Thoracic aorta (tissue), 2 donors: ENCODE data around the gene PRKCZ. TPM values are rescaled to one million over a fixed set of nuclear protein-coding genes. Genes with fewer than 3 reads are reported as not detected.

Source experiments
- ATAC-seq: fragments of 150-250 bp; one replicate; pipeline ENCODE4 v1.8.0; 2017; ENCODE audit warnings: low read depth; ENCODE audit not compliant: insufficient number of reproducible peaks, low FRiP score
- DNase-seq: peaks from one replicate; pipeline ENCODE4 v3.0.0-alpha.2; 2020; ENCODE audit warnings: low spot score
- H3K27ac ChIP-seq, 2 donors: fragments of 200-600 bp; sonication (generic); 1 replicate in 1 of 2; 2 replicates in 1 of 2; pipeline ENCODE4 v1.5.1; 2016; ENCODE audit warnings: mild to moderate bottlenecking in 2 of 2, moderate library complexity in 2 of 2
- H3K27me3 ChIP-seq: fragments of 200-600 bp; sonication (generic); replicated peaks from 2 replicates; pipeline ENCODE4 v1.6.0; 2016; ENCODE audit warnings: mild to moderate bottlenecking; ENCODE audit not compliant: insufficient read depth
- H3K36me3 ChIP-seq: fragments of 200-600 bp; sonication (generic); one replicate; pipeline ENCODE4 v1.5.1; 2016
- H3K4me1 ChIP-seq, 2 donors: fragments of 200-600 bp; sonication (generic); 1 replicate in 1 of 2; 2 replicates in 1 of 2; pipeline versions ENCODE4 v1.5.1 to v1.6.0; 2016; ENCODE audit warnings: low read depth in 2 of 2, mild to moderate bottlenecking in 1 of 2; ENCODE audit not compliant: control insufficient read depth in 1 of 2
- H3K4me3 ChIP-seq: fragments of 200-600 bp; sonication (generic); 2 replicates; pipeline ENCODE4 v1.5.1; 2016; ENCODE audit warnings: mild to moderate bottlenecking
- H3K9me3 ChIP-seq: fragments of 200-600 bp; sonication (generic); 2 replicates; pipeline ENCODE4 v1.5.1; 2016
- CTCF ChIP-seq: fragments of 200-600 bp; sonication (generic); IDR thresholded peaks from one replicate; pipeline ENCODE4 v1.5.1; 2019; ENCODE audit warnings: antibody characterized with exemption
- total RNA-seq, 2 donors: library from RNA; depleted of rRNA; stranded (reverse); fragments of >200 nt; gene quantifications; one replicate each; pipeline versions ENCODE4 v1.1.0 to v1.2.3, GENCODE V29; 2016

Gene PRKCZ
- total RNA-seq, 2 donors from 2014 or later: 0.68 TPM; not detected in 1

DNA sequence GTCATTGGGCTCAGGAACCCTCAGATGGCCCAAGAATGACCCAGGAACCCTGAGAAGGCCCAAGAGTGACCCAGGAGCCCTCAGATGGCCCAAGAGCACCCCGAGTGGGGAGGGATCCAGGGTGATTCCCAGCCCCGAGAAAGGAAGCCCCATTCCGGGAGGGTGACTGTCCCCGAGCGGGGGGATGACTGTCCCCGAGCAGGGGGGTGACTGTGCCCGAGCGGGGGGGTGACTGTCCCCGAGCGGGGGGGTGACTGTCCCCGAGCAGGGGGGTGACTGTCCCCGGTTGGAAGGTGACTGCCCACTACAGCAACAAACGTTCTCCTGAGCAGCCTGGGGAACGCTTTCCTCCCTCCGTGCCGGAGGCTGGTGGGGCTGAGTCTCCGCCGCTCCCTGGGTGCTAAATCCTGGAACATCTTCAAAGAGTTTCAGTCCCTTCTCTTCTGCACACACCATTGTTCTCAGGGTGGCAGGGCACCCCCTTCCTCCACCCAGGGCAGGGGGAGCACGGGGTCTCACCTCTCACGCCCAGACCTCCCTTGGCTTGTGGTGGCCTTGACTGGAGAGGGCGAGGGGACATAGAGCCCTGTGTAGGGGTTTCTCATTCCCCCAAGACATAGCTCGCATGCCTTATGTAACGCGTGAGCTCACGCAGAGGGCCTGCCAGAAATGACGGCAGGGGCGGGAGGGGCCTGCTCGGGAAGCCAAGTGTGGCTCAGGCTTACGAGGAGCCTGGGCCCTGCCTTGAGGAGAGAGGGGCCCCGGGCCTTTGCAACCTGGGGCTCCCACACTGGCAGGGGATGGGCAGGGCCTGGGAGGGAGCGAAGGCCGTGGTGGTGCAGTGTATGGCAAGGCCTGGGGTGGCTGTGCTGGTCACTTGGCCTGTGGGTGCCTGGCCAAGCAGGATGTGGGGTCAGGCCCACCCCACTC lies 163.6 kb downstream of the PRKCZ start:
- DNase-seq: peak; percentile 63
- peak; percentile 39 for ATAC-seq
- H3K36me3 ChIP-seq: no peaks in the 10 kb centered on the region
- H3K4me3 ChIP-seq: peak overlapping the region; percentile 69
- peaks cover 40 to 60% of the 10 kb centered on the region in 2 donors for H3K4me1 ChIP-seq
- H3K27me3 ChIP-seq: no peaks in the 10 kb centered on the region
- H3K9me3 ChIP-seq: no peaks in the 10 kb centered on the region
- no peak for TF ChIP-seq CTCF
- peak overlapping the region; percentile 100 for H3K27ac ChIP-seq

- no peak for ATAC-seq
- H3K27me3 ChIP-seq: no peaks in the 10 kb centered on the region
- no peak for DNase-seq
- peak overlapping the region; percentile 69 for H3K4me3 ChIP-seq
- H3K36me3 ChIP-seq: no peaks in the 10 kb centered on the region
- H3K27ac ChIP-seq: peak overlapping the region; percentile 100
- no peaks in the 10 kb centered on the region for H3K9me3 ChIP-seq
- H3K4me1 ChIP-seq: peaks cover 31 to 52% of the 10 kb centered on the region in 2 donors
- no peak for TF ChIP-seq CTCF
These were observed 164.5 kb downstream of the PRKCZ start for GRCh38 chr1:2214541-2215241.

GRCh38 chr1:2215329-2215728 lies 165.1 kb downstream of the PRKCZ start:
- DNase-seq: no peak
- H3K36me3 ChIP-seq: no peaks in the 10 kb centered on the region
- ATAC-seq: no peak
- no peak for TF ChIP-seq CTCF
- peak overlapping the region; percentile 100 for H3K27ac ChIP-seq
- peaks cover 28 to 45% of the 10 kb centered on the region in 2 donors for H3K4me1 ChIP-seq
- H3K4me3 ChIP-seq: no peak overlapping the region
- no peaks in the 10 kb centered on the region for H3K9me3 ChIP-seq
- no peaks in the 10 kb centered on the region for H3K27me3 ChIP-seq

DNA sequence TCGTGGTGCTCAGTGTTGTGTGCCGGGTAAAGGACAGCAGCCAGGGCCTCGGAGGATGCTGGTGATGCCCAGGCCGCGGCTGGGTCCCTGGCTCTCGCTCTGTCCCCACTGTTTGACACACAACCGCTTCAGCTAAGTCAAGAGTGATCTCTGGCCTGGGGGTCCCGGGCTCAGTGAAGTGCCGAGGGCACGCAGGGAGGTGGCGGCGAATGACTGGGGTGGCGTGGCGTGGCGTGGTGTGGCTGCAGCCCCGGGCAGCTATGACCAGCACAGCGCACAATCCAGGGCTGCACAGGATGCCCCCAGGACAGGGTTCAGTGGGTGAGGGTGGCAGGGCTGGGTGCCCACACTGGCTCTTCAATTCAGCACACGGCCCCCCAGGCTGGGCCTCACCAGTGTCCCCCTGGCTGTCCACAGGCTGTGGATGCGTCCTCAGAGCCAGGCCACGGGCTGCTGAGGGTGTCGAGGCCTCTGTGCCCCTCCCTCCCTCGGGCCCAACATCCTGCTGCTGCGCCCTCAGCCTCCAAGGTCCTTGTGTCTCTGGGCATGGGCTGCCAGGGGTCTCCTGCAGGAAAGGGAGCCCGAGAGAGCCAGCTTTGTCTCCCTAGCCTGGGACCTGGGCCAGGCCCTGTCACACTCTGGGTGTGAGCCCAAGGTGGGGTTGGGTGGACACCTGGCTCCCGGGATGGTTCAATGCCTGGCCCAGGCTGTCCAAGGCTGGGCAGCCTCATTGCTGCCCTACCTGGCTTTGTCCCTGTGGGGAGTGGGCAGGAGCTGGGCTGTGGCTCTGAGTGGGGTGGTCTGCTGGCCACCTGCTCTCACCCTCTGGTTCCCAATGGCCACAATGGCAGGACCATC lies 165.9 kb downstream of the PRKCZ start:
- ATAC-seq (no peak), DNase-seq (no peak)
- no peaks in the 10 kb centered on the region for H3K36me3 ChIP-seq
- no peaks in the 10 kb centered on the region for H3K9me3 ChIP-seq
- no peaks in the 10 kb centered on the region for H3K27me3 ChIP-seq
- TF ChIP-seq CTCF: no peak
- no peak overlapping the region for H3K27ac ChIP-seq
- peaks cover 28 to 39% of the 10 kb centered on the region in 2 donors for H3K4me1 ChIP-seq
- no peak overlapping the region for H3K4me3 ChIP-seq

GRCh38 chr1:2216767-2217058 lies 166.5 kb downstream of the PRKCZ start:
- Histone ChIP-seq H3K36me3 (no peaks in the 10 kb centered on the region), H3K27me3 (no peaks in the 10 kb centered on the region), H3K27ac (no peak overlapping the region), H3K4me3 (no peak overlapping the region), H3K9me3 (no peaks in the 10 kb centered on the region), H3K4me1 (peaks cover 28 to 37% of the 10 kb centered on the region in 2 donors)
- no peak for DNase-seq
- ATAC-seq: no peak
- no peak for TF ChIP-seq CTCF
